Measurements from ENCODE around the gene BLOC1S5.

The BLOC1S5 gene

GRCh38 chr6:8063761-8064637, at the start of gene BLOC1S5:
BLOC1S5 (minus strand) TSS chr6:8064389; CDS start chr6:8064376, 13 bp downstream.
- peak; percentile 96 to 98 for DNase-seq

- no peak for DNase-seq
Observed at GRCh38 chr6:8113131-8113654, 49.0 kb upstream of the BLOC1S5 start.

- DNase-seq = no peak
Observed at GRCh38 chr6:8110725-8111124, 46.5 kb upstream of the BLOC1S5 start.

GRCh38 chr6:8110117-8110721, 46.0 kb upstream of the BLOC1S5 start:
- no peak for DNase-seq

- no peak for DNase-seq
Observed at GRCh38 chr6:8108759-8109539, 44.8 kb upstream of the BLOC1S5 start.

GRCh38 chr6:8108031-8108660, 44.0 kb upstream of the BLOC1S5 start:
- peak; percentile 72 to 90 for DNase-seq

- DNase-seq = no peak
Observed at GRCh38 chr6:8105791-8106190, 41.6 kb upstream of the BLOC1S5 start.

GRCh38 chr6:8103726-8104125, 39.5 kb upstream of the BLOC1S5 start:
- DNase-seq = no peak

- DNase-seq = peak; percentile 93 to 98
Observed at GRCh38 chr6:8102122-8102958, 38.2 kb upstream of the BLOC1S5 start, which contains the start of gene EEF1E1. EEF1E1 (minus strand) TSS chr6:8102548; CDS start chr6:8102521, 27 bp downstream.

- DNase-seq = no peak
Observed at GRCh38 chr6:8100159-8100854, 36.1 kb upstream of the BLOC1S5 start.

- DNase-seq = no peak
Observed at GRCh38 chr6:8090650-8091049, 26.5 kb upstream of the BLOC1S5 start.

- DNase-seq = no peak
Observed at GRCh38 chr6:8088886-8089285, 24.7 kb upstream of the BLOC1S5 start.

GRCh38 chr6:8087870-8088754, 23.9 kb upstream of the BLOC1S5 start:
- DNase-seq = no peak

GRCh38 chr6:8086755-8087306, 22.6 kb upstream of the BLOC1S5 start:
- DNase-seq = no peak

GRCh38 chr6:8085053-8085511, 20.9 kb upstream of the BLOC1S5 start:
- DNase-seq = peak; percentile 86 to 92

- no peak for DNase-seq
Observed at GRCh38 chr6:8084586-8084985, 20.4 kb upstream of the BLOC1S5 start.

- DNase-seq = peak; percentile 32 to 88
Observed at GRCh38 chr6:8082954-8083858, 19.0 kb upstream of the BLOC1S5 start.

- no peak for DNase-seq
Observed at GRCh38 chr6:8082572-8082953, 18.4 kb upstream of the BLOC1S5 start.

Data from SW 1271 (cell line).